ENCODE data around the gene UBE2V1.

DNA sequence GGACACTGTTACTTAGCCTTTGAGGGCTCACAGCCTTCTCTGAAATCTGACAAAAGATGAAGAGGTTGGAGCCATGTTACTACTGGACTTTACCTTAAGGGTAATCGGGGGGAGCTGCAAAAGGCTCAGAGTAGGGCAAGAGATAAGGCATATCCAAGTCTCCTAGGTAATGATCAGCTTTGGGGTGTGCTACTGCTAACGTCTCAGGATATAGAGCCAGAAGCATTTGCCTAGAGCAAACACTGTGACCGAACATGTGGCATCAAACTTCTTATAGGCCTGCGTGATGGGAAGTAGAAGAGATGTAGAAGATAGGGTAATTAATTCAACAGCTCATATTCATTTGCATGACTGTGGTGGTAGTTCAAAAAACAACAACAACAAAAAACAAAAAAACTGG is 11.1 kb downstream of the UBE2V1 start:
- no peak for TF ChIP-seq TARDBP (IDR thresholded peaks at IDR 0.05)
- no peak for TF ChIP-seq SUZ12 (IDR thresholded peaks at IDR 0.05)
- TF ChIP-seq NFRKB (IDR thresholded peaks at IDR 0.05) = no peak
- TF ChIP-seq FOXK2 (IDR thresholded peaks at IDR 0.05) = no peak
